A673 (cell line): Measurements from ENCODE around the gene SMAD6. TPM values are rescaled to one million over a fixed set of nuclear protein-coding genes. Genes with fewer than 3 reads are reported as not detected.
A peak's percentile ranks its signal among the peaks of the same experiment; 100 is the strongest.

ENCODE experiments used
- BruUV-seq: library from RNA; stranded (reverse); fragments of 400-500 nt; replicated peaks from 2 replicates; lab custom pipeline; 2021; lab: Mats Ljungman, UMichigan
- CTCF ChIA-PET: fragments of 300-600 bp; sonication (Branson Sonifier 250); formaldehyde crosslinking; loops from one replicate; lab custom pipeline; 2022; ENCODE audit warnings: antibody characterized with exemption; lab: Charles Lee
- POLR2A ChIA-PET: fragments of 300-600 bp; sonication (Branson Sonifier 250); formaldehyde crosslinking; loops from one replicate; lab custom pipeline; 2022; ENCODE audit warnings: antibody characterized with exemption; ENCODE audit not compliant: low non-redundant PET; lab: Charles Lee
- DNase-seq: peaks from one replicate; pipeline ENCODE4 v3.0.0-alpha.2; 2015; ENCODE audit warnings: low spot score
- H3K27ac ChIP-seq: fragments of 200-600 bp; sonication (generic); 2 replicates; pipeline ENCODE4 v1.5.1; 2016; ENCODE audit warnings: mixed run types, low read depth, mild to moderate bottlenecking, mixed read lengths, antibody characterized with exemption, low read length; ENCODE audit not compliant: poor library complexity, severe bottlenecking
- H3K27me3 ChIP-seq: fragments of 200-600 bp; sonication (generic); replicated peaks from 2 replicates; pipeline ENCODE4 v1.6.1; 2017; ENCODE audit warnings: mixed run types, low read depth, mild to moderate bottlenecking, mixed read lengths, antibody characterized with exemption, low read length; ENCODE audit not compliant: insufficient read depth, poor library complexity
- H3K36me3 ChIP-seq: fragments of 200-600 bp; sonication (generic); 2 replicates; pipeline ENCODE4 v1.6.1; 2016; ENCODE audit warnings: mixed run types, mild to moderate bottlenecking, mixed read lengths, antibody characterized with exemption, low read length; ENCODE audit not compliant: insufficient read depth, poor library complexity, severe bottlenecking
- H3K4me1 ChIP-seq: fragments of 200-600 bp; sonication (generic); 2 replicates; pipeline ENCODE4 v1.6.1; 2017; ENCODE audit warnings: mixed run types, mild to moderate bottlenecking, mixed read lengths, antibody characterized with exemption, low read length; ENCODE audit not compliant: insufficient read depth, poor library complexity, severe bottlenecking
- H3K4me3 ChIP-seq: fragments of 200-600 bp; sonication (generic); 2 replicates; pipeline ENCODE4 v1.5.1; 2016; ENCODE audit warnings: low read depth, mixed run types, mild to moderate bottlenecking, mixed read lengths, low read length; ENCODE audit not compliant: poor library complexity, severe bottlenecking
- H3K9me3 ChIP-seq: fragments of 200-600 bp; sonication (generic); 2 replicates; pipeline ENCODE4 v1.6.1; 2016; ENCODE audit warnings: mixed run types, low read depth, mild to moderate bottlenecking, mixed read lengths, antibody characterized with exemption, low read length; ENCODE audit not compliant: poor library complexity, severe bottlenecking
- EZH2 ChIP-seq: fragments of 200-600 bp; sonication (generic); IDR thresholded peaks from 2 replicates; pipeline ENCODE4 v1.6.1; 2017; ENCODE audit warnings: borderline replicate concordance, low read depth, mild to moderate bottlenecking, mixed read lengths, antibody characterized with exemption, low read length; ENCODE audit not compliant: poor library complexity, severe bottlenecking
- intact Hi-C: fragments of 100-400 bp; cut with micrococcal nuclease; formaldehyde crosslinking; loops from one replicate; pipeline ENCODE4 v1.10.0; 2022; ENCODE audit not compliant: unreplicated experiment
- total RNA-seq: library from RNA; stranded (reverse); gene quantifications from 2 replicates; pipeline ENCODE4 v1.2.3, GENCODE V29; 2021
- TF ChIP-seq, protein P1 (sequence below): fragments of 300-800, 200-600 bp; sonication (generic); conservative IDR thresholded peaks from 2 replicates; pipeline ENCODE4 v1.5.1; 2017; ENCODE audit warnings: low read depth, mild to moderate bottlenecking, antibody characterized with exemption, low read length, moderate library complexity, mixed read lengths

SMAD6 gene
- total RNA-seq, 1 experiment from 2014 or later: 63.9 TPM

- POLR2A ChIA-PET: no interaction called here
- intact Hi-C loops: no loop called here
- TF ChIP-seq, protein P1, sequence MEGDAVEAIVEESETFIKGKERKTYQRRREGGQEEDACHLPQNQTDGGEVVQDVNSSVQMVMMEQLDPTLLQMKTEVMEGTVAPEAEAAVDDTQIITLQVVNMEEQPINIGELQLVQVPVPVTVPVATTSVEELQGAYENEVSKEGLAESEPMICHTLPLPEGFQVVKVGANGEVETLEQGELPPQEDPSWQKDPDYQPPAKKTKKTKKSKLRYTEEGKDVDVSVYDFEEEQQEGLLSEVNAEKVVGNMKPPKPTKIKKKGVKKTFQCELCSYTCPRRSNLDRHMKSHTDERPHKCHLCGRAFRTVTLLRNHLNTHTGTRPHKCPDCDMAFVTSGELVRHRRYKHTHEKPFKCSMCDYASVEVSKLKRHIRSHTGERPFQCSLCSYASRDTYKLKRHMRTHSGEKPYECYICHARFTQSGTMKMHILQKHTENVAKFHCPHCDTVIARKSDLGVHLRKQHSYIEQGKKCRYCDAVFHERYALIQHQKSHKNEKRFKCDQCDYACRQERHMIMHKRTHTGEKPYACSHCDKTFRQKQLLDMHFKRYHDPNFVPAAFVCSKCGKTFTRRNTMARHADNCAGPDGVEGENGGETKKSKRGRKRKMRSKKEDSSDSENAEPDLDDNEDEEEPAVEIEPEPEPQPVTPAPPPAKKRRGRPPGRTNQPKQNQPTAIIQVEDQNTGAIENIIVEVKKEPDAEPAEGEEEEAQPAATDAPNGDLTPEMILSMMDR: no peak
- TF ChIP-seq EZH2: no peak
- peaks cover 45% of the 10 kb centered on the region for H3K4me1 ChIP-seq
- H3K27ac ChIP-seq: peak overlapping the region; percentile 65
- H3K36me3 ChIP-seq: peaks cover 16% of the 10 kb centered on the region
- H3K27me3 ChIP-seq: no peaks in the 10 kb centered on the region
- H3K9me3 ChIP-seq: peaks cover 6% of the 10 kb centered on the region
- CTCF ChIA-PET: no interaction called here
- no peak overlapping the region for H3K4me3 ChIP-seq
- DNase-seq: no peak
- BruUV-seq: no TSS peak
These were observed 48.0 kb downstream of the SMAD6 start for GRCh38 chr15:66749841-66750575.

DNA sequence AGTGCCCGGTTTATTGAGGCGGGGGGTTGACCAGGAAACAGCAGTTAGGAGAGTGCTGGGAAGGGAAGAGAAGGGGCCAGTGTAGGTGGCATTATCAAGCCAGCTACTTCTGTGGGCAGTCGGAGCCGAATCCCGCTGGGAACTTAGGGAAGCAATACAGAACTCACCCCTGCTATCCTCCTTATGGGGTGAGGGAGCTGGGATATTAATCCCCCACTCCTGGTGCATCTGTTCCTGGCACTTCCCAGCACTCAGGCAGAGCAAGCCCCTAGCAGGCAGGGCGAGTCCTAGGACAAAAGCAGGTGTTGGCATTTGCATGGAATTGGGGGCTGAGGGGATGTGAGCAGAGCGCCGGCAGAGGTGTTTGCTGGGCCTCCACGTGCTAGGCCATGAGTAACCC is 48.6 kb downstream of the SMAD6 start:
- ChIA-PET POLR2A (no interaction called here), CTCF (no interaction called here)
- H3K9me3 ChIP-seq: peaks cover 10% of the 10 kb centered on the region
- peaks cover 20% of the 10 kb centered on the region for H3K36me3 ChIP-seq
- H3K27me3 ChIP-seq: no peaks in the 10 kb centered on the region
- TF ChIP-seq, protein P1: no peak
- peak overlapping the region; percentile 65 for H3K27ac ChIP-seq
- intact Hi-C loops: no loop called here
- peaks cover 39% of the 10 kb centered on the region for H3K4me1 ChIP-seq
- no TSS peak for BruUV-seq
- no peak for DNase-seq
- no peak overlapping the region for H3K4me3 ChIP-seq

- DNase-seq: peak; percentile 43
- no peak overlapping the region for H3K4me3 ChIP-seq
- ChIA-PET POLR2A (no interaction called here), CTCF (no interaction called here)
- peak overlapping the region; percentile 65 for H3K27ac ChIP-seq
- peaks cover 31% of the 10 kb centered on the region for H3K4me1 ChIP-seq
- intact Hi-C loops: no loop called here
- H3K36me3 ChIP-seq: peaks cover 21% of the 10 kb centered on the region
- peaks cover 10% of the 10 kb centered on the region for H3K9me3 ChIP-seq
- no peak for TF ChIP-seq EZH2
- TF ChIP-seq, protein P1: no peak
- no TSS peak for BruUV-seq
- H3K27me3 ChIP-seq: no peaks in the 10 kb centered on the region
These were observed 49.5 kb downstream of the SMAD6 start for GRCh38 chr15:66751579-66751978.
